Adrenal gland (tissue), 5 donors: ENCODE results near the gene SBF2.

Experiments used
- POLR2A ChIP-seq, 2 donors: fragments of 450-650 bp; IDR thresholded peaks; one replicate each; pipeline ENCODE4 v1.6.1; 2017; ENCODE audit warnings: antibody characterized with exemption in 2 of 2, mild to moderate bottlenecking in 2 of 2, moderate library complexity in 1 of 2
- TF ChIP-seq, protein P1 (sequence below), 6 experiments: fragments of 450-650 bp in 4 of 6; fragments of 200-600 bp in 2 of 6; sonication (generic) in 1 of 6; IDR thresholded peaks; 1 replicate in 5 of 6; 2 replicates in 1 of 6; pipeline versions ENCODE4 v1.5.1 to v1.8.0; 2016 to 2021; ENCODE audit warnings: antibody characterized with exemption in 6 of 6, mild to moderate bottlenecking in 2 of 6, moderate library complexity in 1 of 6
- donor health status: DM: no; HTN: no; CAD: no.

DNA sequence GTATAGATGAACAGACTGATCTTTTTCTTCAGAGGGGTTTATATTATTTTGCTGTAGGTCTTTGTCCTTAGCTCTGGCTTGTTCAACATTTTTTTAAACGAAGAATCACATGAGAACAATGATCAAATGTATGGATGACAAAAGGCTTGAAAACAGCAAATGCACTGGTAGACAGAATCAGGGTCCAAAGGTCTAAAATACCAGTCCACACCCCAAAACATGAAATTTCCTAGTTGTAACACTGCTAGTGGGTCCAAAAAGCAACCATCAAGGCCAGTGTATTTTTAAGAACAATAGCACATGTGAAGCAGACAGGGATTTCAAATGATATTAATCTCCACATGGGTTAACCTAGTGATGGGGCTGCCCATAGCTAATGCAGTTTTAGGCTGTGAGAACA lies 468.1 kb downstream of the SBF2 start:
- TF ChIP-seq, protein P1, sequence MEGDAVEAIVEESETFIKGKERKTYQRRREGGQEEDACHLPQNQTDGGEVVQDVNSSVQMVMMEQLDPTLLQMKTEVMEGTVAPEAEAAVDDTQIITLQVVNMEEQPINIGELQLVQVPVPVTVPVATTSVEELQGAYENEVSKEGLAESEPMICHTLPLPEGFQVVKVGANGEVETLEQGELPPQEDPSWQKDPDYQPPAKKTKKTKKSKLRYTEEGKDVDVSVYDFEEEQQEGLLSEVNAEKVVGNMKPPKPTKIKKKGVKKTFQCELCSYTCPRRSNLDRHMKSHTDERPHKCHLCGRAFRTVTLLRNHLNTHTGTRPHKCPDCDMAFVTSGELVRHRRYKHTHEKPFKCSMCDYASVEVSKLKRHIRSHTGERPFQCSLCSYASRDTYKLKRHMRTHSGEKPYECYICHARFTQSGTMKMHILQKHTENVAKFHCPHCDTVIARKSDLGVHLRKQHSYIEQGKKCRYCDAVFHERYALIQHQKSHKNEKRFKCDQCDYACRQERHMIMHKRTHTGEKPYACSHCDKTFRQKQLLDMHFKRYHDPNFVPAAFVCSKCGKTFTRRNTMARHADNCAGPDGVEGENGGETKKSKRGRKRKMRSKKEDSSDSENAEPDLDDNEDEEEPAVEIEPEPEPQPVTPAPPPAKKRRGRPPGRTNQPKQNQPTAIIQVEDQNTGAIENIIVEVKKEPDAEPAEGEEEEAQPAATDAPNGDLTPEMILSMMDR (IDR thresholded peaks at IDR 0.05): no peak
- TF ChIP-seq POLR2A (IDR thresholded peaks at IDR 0.05): no peak
